Measurements from ENCODE around the gene PPP6R2.
A peak's percentile ranks its signal among the peaks of the same experiment; 100 is the strongest.

Gene PPP6R2

DNA sequence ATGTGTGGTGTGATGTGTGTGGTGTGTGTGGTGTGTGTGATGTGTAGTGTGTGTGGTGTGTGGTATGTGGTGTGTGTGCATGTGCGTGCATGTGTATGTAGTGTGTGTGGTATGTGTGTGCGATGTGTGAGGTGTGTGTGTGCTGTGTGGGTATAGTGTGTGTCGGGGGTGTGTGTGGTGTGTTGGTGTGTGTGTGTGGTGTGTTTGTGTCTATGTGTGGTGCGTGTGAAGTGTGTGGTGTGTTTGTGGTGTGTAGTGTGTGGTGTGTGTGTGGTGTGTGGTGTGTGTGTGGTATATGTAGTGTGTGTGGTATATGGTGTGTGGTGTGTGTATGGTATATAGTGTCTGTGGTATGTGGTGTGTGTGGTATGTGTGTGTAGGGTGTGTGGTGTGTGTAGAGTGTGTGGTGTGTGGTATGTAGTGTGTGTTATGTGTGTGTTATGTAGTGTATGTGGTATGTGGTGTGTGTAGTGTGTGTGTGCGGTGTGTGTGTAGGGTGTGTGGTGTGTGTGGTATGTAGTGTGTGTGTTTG is 5.0 kb upstream of the PPP6R2 start:
- Histone ChIP-seq H3K4me2 (ENCODE audit: low read length) (peak overlapping the region; percentile 6; the same call in 1 of the 2 replicates), H4K20me1 (ENCODE audit: control insufficient read depth, insufficient read depth, low read depth, low read length) (no peaks in the 10 kb centered on the region), H3K36me3 (ENCODE audit: control insufficient read depth, low read length) (peaks cover 27% of the 10 kb centered on the region), H3K4me1 (ENCODE audit: control insufficient read depth, low read length) (peaks cover 98% of the 10 kb centered on the region), H3K27me3 (ENCODE audit: control insufficient read depth, low read length) (no peaks in the 10 kb centered on the region), H3F3A (ENCODE audit: control insufficient read depth, insufficient read depth) (peaks cover 87% of the 10 kb centered on the region), H3K9me2 (replicated peaks; ENCODE audit: control insufficient read depth, low read length) (no peaks in the 10 kb centered on the region), H3K27ac (ENCODE audit: low read depth, low read length) (peak overlapping the region; percentile 98), H3K79me2 (ENCODE audit: control insufficient read depth, low read length) (peaks cover 50% of the 10 kb centered on the region), H3K4me3 (ENCODE audit: low read length) (no peak overlapping the region), H3K9me3 (ENCODE audit: control insufficient read depth, insufficient read depth, low read length) (peaks cover 17% of the 10 kb centered on the region; the same call in 1 of the 2 replicates)
- TF ChIP-seq, protein P1, sequence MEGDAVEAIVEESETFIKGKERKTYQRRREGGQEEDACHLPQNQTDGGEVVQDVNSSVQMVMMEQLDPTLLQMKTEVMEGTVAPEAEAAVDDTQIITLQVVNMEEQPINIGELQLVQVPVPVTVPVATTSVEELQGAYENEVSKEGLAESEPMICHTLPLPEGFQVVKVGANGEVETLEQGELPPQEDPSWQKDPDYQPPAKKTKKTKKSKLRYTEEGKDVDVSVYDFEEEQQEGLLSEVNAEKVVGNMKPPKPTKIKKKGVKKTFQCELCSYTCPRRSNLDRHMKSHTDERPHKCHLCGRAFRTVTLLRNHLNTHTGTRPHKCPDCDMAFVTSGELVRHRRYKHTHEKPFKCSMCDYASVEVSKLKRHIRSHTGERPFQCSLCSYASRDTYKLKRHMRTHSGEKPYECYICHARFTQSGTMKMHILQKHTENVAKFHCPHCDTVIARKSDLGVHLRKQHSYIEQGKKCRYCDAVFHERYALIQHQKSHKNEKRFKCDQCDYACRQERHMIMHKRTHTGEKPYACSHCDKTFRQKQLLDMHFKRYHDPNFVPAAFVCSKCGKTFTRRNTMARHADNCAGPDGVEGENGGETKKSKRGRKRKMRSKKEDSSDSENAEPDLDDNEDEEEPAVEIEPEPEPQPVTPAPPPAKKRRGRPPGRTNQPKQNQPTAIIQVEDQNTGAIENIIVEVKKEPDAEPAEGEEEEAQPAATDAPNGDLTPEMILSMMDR (IDR thresholded peaks at IDR 0.05; ENCODE audit: low read depth, low read length, poor library complexity, severe bottlenecking): no peak
- no peak for TF ChIP-seq EZH2phosphoT487 (IDR thresholded peaks at IDR 0.05; ENCODE audit: borderline replicate concordance, low read length)

DNA sequence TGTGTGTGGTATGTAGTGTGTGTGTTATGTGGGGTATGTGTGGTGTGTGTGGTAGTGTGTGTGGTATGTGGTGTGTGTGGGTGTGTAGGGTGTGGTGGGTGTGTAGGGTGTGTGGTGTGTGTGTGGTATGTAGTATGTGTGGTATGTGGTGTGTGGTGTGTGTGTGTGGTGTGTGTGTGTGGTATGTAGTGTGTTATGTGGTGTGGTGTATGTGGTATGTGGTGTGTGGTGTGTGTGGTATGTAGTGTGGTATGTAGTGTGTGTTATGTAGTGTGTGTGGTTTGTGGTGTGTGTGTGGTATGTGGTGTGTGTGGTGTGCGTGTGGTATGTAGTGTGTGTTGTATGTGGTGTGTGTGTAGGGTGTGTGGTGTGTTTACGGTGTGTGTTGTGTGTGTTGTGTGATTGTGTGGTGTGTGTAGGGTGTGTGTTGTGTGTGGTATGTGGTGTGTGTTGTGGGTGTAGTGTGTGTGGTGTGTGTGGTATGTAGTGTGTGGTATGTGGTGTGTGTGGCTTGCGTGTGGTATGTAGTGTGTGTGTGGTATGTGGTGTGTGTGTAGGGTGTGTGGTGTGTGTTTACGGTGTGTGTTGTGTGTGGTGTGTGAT is 4.2 kb upstream of the PPP6R2 start:
- H3K4me3 ChIP-seq (ENCODE audit: low read length): no peak overlapping the region
- H3K4me1 ChIP-seq (ENCODE audit: control insufficient read depth, low read length): peaks cover 89% of the 10 kb centered on the region
- no peaks in the 10 kb centered on the region for H3K27me3 ChIP-seq (ENCODE audit: control insufficient read depth, low read length)
- H3F3A ChIP-seq (ENCODE audit: control insufficient read depth, insufficient read depth): peaks cover 81% of the 10 kb centered on the region
- H3K79me2 ChIP-seq (ENCODE audit: control insufficient read depth, low read length): peaks cover 55% of the 10 kb centered on the region
- no peaks in the 10 kb centered on the region for H4K20me1 ChIP-seq (ENCODE audit: control insufficient read depth, insufficient read depth, low read depth, low read length)
- no peak overlapping the region; the same call in 1 of the 2 replicates for H3K4me2 ChIP-seq (ENCODE audit: low read length)
- H3K9me2 ChIP-seq (replicated peaks; ENCODE audit: control insufficient read depth, low read length): no peaks in the 10 kb centered on the region
- peaks cover 17% of the 10 kb centered on the region; the same call in 1 of the 2 replicates for H3K9me3 ChIP-seq (ENCODE audit: control insufficient read depth, insufficient read depth, low read length)
- TF ChIP-seq, protein P1 (IDR thresholded peaks at IDR 0.05; ENCODE audit: low read depth, low read length, poor library complexity, severe bottlenecking): no peak
- TF ChIP-seq EZH2phosphoT487 (IDR thresholded peaks at IDR 0.05; ENCODE audit: borderline replicate concordance, low read length): no peak
- H3K27ac ChIP-seq (ENCODE audit: low read depth, low read length): peak overlapping the region; percentile 98
- peaks cover 27% of the 10 kb centered on the region for H3K36me3 ChIP-seq (ENCODE audit: control insufficient read depth, low read length)

DNA sequence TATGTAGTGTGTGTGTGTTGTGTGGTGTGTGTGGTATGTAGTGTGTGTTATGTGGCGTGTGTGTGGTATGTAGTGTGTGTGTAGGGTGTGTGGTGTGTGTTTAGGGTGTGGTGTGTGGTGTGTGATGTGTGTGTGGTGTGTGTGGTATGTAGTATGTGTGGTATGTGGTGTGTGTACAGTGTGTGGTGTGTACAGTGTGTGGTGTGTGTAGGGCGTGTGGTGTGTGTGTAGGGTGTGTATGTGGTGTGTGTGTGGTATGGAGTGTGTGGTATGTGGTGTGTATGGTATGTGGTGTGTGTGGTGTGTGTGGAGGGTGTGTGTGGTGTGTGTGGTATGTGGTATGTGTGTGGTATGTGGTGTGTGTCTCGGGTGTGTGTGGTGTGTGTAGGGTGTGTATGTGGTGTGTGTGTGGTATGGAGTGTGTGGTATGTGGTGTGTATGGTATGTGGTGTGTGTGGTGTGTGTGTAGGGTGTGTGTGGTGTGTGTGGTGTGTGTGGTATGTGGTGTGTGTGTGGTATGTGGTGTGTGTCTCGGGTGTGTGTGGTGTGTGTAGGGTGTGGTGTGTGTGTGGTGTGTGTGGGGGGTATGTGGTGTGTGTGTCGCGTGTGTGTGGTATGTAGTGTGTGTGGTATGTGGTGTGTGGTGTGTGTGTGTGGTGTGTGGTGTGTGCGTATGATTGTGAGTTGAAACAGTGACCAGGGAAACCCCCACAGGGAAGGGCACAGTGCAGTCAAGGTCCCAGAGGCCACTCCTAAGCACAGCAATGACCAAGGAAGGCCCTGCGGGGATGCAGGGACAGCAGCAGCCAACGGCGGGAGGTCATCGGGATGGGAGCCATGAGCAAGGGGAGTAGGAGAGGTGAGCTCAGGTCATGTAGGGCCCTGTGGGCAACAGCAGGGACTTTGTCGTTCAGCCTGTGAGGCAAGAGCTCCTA is 2.9 kb upstream of the PPP6R2 start:
- Histone ChIP-seq H3K79me2 (ENCODE audit: control insufficient read depth, low read length) (peaks cover 55% of the 10 kb centered on the region), H3K4me3 (ENCODE audit: low read length) (no peak overlapping the region), H3K27ac (ENCODE audit: low read depth, low read length) (peak overlapping the region; percentile 98), H3K9me3 (ENCODE audit: control insufficient read depth, insufficient read depth, low read length) (peaks cover 17% of the 10 kb centered on the region; the same call in 1 of the 2 replicates), H3K36me3 (ENCODE audit: control insufficient read depth, low read length) (peaks cover 27% of the 10 kb centered on the region), H3F3A (ENCODE audit: control insufficient read depth, insufficient read depth) (peaks cover 69% of the 10 kb centered on the region), H4K20me1 (ENCODE audit: control insufficient read depth, insufficient read depth, low read depth, low read length) (no peaks in the 10 kb centered on the region), H3K9me2 (replicated peaks; ENCODE audit: control insufficient read depth, low read length) (no peaks in the 10 kb centered on the region), H3K4me2 (ENCODE audit: low read length) (no peak overlapping the region), H3K27me3 (ENCODE audit: control insufficient read depth, low read length) (no peaks in the 10 kb centered on the region), H3K4me1 (ENCODE audit: control insufficient read depth, low read length) (peaks cover 78% of the 10 kb centered on the region)
- TF ChIP-seq EZH2phosphoT487 (IDR thresholded peaks at IDR 0.05; ENCODE audit: borderline replicate concordance, low read length): no peak
- TF ChIP-seq, protein P1 (IDR thresholded peaks at IDR 0.05; ENCODE audit: low read depth, low read length, poor library complexity, severe bottlenecking): no peak

All from DOHH2 (cell line).